Neural progenitor cell (in vitro differentiated cells): Measurements from ENCODE around the gene PIK3CG.

Source experiments
- CTCF ChIP-seq: fragments of 200-600 bp; sonication (generic); IDR thresholded peaks from 2 replicates; pipeline ENCODE4 v1.5.1; 2017; ENCODE audit warnings: antibody characterized with exemption, mild to moderate bottlenecking
- EZH2 ChIP-seq: fragments of 200-600 bp; sonication (generic); IDR thresholded peaks from 2 replicates; pipeline ENCODE4 v1.6.1; 2017; ENCODE audit warnings: antibody characterized with exemption, mild to moderate bottlenecking, moderate library complexity
- EZH2phosphoT487 ChIP-seq: fragments of 200-600 bp; sonication (generic); IDR thresholded peaks from 2 replicates; pipeline ENCODE4 v1.6.1; 2017; ENCODE audit warnings: antibody characterized with exemption

GRCh38 chr7:106926892-106927291, 61.8 kb downstream of the PIK3CG start:
- TF ChIP-seq CTCF (no peak), EZH2phosphoT487 (no peak), EZH2 (no peak)
